ENCODE results near the gene MVP. TPM values are rescaled to one million over a fixed set of nuclear protein-coding genes. Genes with fewer than 3 reads are reported as not detected.

Gene MVP
- total RNA-seq, 1 donor = 275 TPM

DNA sequence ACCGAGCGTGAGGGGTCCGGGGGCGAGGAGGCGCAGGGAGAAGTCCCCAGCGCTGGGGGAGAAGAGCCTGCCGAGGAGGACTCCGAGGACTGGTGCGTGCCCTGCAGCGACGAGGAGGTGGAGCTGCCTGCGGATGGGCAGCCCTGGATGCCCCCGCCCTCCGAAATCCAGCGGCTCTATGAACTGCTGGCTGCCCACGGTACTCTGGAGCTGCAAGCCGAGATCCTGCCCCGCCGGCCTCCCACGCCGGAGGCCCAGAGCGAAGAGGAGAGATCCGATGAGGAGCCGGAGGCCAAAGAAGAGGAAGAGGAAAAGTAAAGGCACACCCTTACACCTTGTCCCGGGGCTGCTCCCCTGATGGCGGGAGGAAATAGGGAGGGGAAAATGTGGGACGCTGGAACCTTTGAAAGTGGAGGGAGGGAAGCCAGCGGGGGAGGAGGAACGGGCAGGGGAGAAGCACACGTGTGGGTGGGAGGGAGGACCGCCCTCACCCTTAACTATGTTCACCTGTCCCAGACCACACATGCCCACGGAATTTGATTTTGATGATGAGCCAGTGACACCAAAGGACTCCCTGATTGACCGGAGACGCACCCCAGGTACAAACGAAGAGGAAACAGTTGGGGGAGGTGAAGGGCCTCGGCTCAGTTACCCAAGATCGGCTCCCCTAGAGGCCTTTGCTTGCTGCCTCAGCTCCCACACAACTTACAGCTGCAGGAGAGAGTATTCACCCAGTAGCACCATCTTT lies 3.4 kb upstream of the MVP start:
- H3K4me3 ChIP-seq (ENCODE audit: low read depth, low read length) = peak overlapping the region; percentile 86
- DNase-seq (ENCODE audit: low read depth) = peak; percentile 58
- TF ChIP-seq, protein P1, sequence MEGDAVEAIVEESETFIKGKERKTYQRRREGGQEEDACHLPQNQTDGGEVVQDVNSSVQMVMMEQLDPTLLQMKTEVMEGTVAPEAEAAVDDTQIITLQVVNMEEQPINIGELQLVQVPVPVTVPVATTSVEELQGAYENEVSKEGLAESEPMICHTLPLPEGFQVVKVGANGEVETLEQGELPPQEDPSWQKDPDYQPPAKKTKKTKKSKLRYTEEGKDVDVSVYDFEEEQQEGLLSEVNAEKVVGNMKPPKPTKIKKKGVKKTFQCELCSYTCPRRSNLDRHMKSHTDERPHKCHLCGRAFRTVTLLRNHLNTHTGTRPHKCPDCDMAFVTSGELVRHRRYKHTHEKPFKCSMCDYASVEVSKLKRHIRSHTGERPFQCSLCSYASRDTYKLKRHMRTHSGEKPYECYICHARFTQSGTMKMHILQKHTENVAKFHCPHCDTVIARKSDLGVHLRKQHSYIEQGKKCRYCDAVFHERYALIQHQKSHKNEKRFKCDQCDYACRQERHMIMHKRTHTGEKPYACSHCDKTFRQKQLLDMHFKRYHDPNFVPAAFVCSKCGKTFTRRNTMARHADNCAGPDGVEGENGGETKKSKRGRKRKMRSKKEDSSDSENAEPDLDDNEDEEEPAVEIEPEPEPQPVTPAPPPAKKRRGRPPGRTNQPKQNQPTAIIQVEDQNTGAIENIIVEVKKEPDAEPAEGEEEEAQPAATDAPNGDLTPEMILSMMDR (IDR thresholded peaks at IDR 0.05; ENCODE audit: insufficient read depth, low read length) = peak; percentile 40

DNA sequence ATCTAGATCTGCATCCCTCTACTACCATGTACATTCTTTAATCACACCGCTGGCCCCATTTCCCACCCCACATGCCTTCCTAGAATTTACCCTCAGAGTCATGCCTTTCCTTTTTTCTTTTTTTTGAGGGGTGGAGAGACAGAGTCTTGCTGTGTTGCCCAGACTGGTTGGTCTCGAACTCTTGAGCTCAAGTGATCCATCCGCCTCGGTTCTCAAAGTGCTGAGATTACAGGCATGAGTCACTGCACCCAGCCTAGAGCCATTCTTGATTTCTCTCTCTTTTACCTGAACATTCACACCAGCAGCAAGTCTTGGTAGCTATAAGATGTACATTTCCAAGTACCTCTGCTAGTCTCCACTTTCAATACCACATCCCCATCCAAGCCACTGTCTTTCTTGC lies 2.2 kb upstream of the MVP start:
- DNase-seq (ENCODE audit: low read depth) = no peak
- TF ChIP-seq, protein P1 (IDR thresholded peaks at IDR 0.05; ENCODE audit: insufficient read depth, low read length) = no peak
- H3K4me3 ChIP-seq (ENCODE audit: low read depth, low read length) = no peak overlapping the region

DNA sequence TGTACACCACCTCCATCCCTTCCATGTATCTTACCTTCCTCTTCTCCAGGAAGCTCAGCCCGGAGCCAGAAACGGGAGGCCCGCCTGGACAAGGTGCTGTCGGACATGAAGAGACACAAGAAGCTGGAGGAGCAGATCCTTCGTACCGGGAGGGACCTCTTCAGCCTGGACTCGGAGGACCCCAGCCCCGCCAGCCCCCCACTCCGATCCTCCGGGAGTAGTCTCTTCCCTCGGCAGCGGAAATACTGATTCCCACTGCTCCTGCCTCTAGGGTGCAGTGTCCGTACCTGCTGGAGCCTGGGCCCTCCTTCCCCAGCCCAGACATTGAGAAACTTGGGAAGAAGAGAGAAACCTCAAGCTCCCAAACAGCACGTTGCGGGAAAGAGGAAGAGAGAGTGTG lies 756 bp upstream of the MVP start:
- peak overlapping the region; percentile 81 for H3K4me3 ChIP-seq (ENCODE audit: low read depth, low read length)

DNA sequence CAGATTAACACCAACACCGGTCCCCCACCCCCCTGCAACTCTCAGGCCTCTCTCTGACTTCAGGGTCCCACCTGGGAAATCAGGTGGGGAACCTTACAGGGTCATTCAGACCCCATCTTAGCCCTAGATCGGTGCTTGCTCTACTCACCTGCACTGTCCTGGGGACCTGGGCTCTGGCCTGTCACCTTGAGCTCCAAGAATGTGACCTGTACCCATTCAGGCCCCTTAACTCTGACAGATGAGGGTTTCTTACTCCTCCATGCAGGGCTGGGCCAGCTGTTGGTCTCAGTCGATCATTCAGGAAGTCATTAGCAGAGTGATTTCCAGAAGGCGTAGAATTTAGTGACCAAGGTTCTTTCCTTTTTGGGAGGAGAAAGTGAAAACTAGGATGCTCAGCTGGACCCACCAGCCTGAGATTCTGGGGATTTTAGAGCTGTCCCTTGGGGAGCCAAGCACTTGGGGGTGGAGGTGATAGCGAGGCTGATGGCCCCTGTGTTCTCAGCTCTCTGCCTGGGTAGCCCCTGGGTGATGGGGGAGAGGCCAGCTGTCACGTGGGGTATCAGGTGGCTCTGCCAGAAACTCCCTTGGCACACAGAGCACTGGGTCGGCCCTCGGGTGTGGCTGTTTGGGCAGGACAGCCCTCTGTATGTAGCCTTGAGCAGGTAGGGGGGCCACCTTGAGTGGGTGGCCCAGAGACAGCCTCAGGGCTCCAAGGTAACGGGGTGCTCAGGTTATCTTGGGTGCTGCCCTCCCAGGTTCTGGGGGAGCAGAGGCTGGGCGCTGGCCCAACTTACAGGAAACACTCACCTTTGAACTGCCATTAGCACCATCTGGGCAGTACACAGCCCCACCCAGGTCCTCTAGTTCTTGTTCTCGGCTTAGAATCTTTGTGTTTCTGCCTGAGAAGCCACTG lies 724 bp downstream of the MVP start:
- TF ChIP-seq, protein P1 (IDR thresholded peaks at IDR 0.05; ENCODE audit: insufficient read depth, low read length) = no peak
- H3K4me3 ChIP-seq (ENCODE audit: low read depth, low read length) = peak overlapping the region; percentile 81
- peak; percentile 66 for DNase-seq (ENCODE audit: low read depth)

More for the DNA sequence above, 756 bp upstream of the MVP start:
- TF ChIP-seq, protein P1 (IDR thresholded peaks at IDR 0.05; ENCODE audit: insufficient read depth, low read length) = peak; percentile 21
- no peak for DNase-seq (ENCODE audit: low read depth)

DNA sequence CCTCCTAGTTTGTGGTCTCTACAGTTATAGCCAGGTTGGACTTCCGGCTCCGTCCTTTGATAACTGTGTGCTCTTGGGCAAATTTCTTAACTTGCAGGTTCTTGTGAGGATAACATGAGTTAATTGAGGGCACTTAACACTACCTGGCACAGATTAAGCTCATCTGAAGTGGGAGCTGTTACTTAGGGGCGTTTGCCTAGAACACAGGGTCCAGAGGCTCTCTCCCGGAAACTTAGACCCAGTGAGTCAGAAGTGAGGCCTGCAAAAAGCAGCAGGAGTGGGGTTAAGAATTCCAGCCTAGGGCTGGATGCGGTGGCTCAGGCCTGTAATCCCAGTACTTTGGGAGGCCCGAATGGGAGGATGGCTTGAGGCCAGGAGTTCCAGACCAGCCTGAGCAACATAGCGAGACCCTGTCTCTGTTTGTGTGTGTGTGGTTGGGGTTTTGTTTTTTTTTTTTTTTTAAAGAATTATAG lies 1.4 kb downstream of the MVP start:
- H3K4me3 ChIP-seq (ENCODE audit: low read depth, low read length) = peak overlapping the region; percentile 81
- DNase-seq (ENCODE audit: low read depth) = peak; percentile 84
- TF ChIP-seq, protein P1 (IDR thresholded peaks at IDR 0.05; ENCODE audit: insufficient read depth, low read length) = no peak

DNA sequence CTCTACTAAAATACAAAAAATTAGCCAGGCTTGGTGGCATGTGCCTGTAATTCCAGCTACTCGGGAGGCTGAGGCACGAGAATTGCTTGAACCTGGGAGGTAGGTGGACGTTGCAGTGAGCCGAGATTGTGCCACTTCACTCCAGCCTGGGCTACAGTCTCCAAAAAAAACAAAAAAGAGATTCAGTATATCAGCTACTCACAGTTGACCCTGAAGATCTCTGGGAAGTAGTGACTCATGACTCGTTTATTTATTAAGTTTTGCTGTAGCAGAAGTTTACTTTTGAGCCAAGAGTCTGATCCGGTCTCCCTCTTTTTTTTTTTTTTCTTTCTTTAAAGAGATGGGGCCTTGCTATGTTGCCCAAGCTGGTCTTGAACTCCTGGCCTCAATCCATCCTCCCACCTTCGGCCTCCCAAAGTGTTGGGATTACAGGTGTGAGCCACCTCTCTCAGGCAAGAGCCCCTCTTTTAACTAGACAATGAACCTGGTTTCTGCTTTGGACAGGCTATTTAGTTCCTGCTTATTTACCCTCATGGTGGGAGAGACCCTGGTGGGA lies 4.4 kb downstream of the MVP start:
- peak; percentile 90 for DNase-seq (ENCODE audit: low read depth)
- TF ChIP-seq, protein P1 (IDR thresholded peaks at IDR 0.05; ENCODE audit: insufficient read depth, low read length) = no peak
- H3K4me3 ChIP-seq (ENCODE audit: low read depth, low read length) = peak overlapping the region; percentile 56

All from fibroblast of the aortic adventitia (primary cell).